Epidermal melanocyte (primary cell): ENCODE measurements around the gene TAS1R3.

Experiments
- DNase-seq: peaks from one replicate; pipeline ENCODE4 v3.0.0; 2011; ENCODE audit warnings: low spot score; ENCODE audit not compliant: insufficient read length

TAS1R3 gene

GRCh38 chr1:1370771-1371300 is 39.8 kb downstream of the TAS1R3 start:
- no peak for DNase-seq

- no peak for DNase-seq
These were observed 40.3 kb downstream of the TAS1R3 start for GRCh38 chr1:1371364-1371745.

- DNase-seq: no peak
These were observed 40.9 kb downstream of the TAS1R3 start for GRCh38 chr1:1371746-1372711.

- no peak for DNase-seq
These were observed 42.2 kb downstream of the TAS1R3 start for GRCh38 chr1:1373051-1373814.

- DNase-seq: no peak
These were observed 42.9 kb downstream of the TAS1R3 start for GRCh38 chr1:1373815-1374588.

GRCh38 chr1:1374589-1374928 is 43.5 kb downstream of the TAS1R3 start:
- no peak for DNase-seq

GRCh38 chr1:1374929-1375662 is 44.0 kb downstream of the TAS1R3 start, which contains the start of gene AURKAIP1:
AURKAIP1 (minus strand) TSS chr1:1375207; CDS start chr1:1374756, 451 bp downstream.
- peak; percentile 100 for DNase-seq

- no peak for DNase-seq
These were observed 45.6 kb downstream of the TAS1R3 start for GRCh38 chr1:1376551-1377226.

- no peak for DNase-seq
These were observed 46.6 kb downstream of the TAS1R3 start for GRCh38 chr1:1377540-1378205.

- DNase-seq: no peak
These were observed 49.8 kb downstream of the TAS1R3 start for GRCh38 chr1:1380860-1381259.

- DNase-seq: no peak
These were observed 50.2 kb downstream of the TAS1R3 start for GRCh38 chr1:1381294-1381693.
